ENCODE data around the gene ABHD11. TPM values are rescaled to one million over a fixed set of nuclear protein-coding genes. Genes with fewer than 3 reads are reported as not detected.

The ABHD11 gene
- total RNA-seq, 2 donors from 2014 or later: 2.5 to 16.9 TPM

- peaks cover 2 to 14% of the 10 kb centered on the region in 2 donors for H3K4me1 ChIP-seq (ENCODE audit: control insufficient read depth in 1 of 2, low read depth in 2 of 2)
- no peaks in the 10 kb centered on the region for H3K9me3 ChIP-seq
- TF ChIP-seq, protein P1, sequence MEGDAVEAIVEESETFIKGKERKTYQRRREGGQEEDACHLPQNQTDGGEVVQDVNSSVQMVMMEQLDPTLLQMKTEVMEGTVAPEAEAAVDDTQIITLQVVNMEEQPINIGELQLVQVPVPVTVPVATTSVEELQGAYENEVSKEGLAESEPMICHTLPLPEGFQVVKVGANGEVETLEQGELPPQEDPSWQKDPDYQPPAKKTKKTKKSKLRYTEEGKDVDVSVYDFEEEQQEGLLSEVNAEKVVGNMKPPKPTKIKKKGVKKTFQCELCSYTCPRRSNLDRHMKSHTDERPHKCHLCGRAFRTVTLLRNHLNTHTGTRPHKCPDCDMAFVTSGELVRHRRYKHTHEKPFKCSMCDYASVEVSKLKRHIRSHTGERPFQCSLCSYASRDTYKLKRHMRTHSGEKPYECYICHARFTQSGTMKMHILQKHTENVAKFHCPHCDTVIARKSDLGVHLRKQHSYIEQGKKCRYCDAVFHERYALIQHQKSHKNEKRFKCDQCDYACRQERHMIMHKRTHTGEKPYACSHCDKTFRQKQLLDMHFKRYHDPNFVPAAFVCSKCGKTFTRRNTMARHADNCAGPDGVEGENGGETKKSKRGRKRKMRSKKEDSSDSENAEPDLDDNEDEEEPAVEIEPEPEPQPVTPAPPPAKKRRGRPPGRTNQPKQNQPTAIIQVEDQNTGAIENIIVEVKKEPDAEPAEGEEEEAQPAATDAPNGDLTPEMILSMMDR (IDR thresholded peaks at IDR 0.05): no peak
- H3K27me3 ChIP-seq (replicated peaks; ENCODE audit: insufficient read depth): peaks cover 5% of the 10 kb centered on the region
- DNase-seq (ENCODE audit: low spot score): no peak
- H3K4me3 ChIP-seq: peak overlapping the region; percentile 57
- no peak for ATAC-seq (ENCODE audit: insufficient number of reproducible peaks, low FRiP score, low read depth)
- H3K27ac ChIP-seq: no peak overlapping the region
- no peaks in the 10 kb centered on the region for H3K36me3 ChIP-seq
Measured at GRCh38 chr7:73769481-73770001, 30.9 kb upstream of the ABHD11 start.

DNA sequence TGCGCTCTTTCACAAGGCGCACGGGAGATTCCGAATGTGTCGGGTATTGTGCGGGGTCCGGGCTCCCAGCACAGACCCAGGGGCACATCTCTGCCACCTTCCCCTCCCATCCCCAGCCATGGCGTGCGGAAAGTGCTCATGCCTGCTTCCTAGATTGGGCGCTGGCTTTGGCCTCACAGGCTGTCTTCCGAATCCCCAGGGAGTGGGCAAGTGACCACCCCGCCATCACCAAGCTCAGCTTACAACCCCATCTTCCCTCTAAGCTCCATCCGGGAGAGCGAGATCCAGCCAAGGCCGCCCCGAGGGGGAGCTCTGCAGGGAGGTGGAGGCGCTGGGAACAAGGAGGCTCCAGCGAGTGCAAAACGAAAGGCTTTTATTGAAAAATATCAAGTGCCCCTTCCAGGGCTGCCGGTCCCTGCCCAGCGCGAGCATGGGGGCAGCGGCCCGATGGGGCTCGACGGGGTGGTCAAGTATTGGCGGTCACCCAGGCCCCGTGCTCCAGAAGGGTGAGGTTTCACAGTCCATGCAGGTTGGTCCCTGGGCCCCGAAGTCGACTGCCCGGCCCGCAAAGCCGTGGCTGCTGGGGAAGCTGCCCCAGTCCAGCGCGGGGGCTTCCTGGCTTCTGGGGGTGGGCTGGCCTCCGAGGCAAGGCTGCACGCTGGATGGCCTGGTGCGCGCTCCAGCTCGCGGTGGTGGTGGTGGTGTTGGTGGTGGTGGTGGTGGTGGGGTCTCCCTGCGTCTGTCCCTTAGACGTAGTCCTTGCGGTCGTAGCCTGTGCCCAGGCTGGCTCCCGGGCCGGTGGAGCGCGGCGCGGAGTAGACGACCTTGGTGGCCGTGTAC is 30.3 kb upstream of the ABHD11 start:
- ATAC-seq (ENCODE audit: insufficient number of reproducible peaks, low FRiP score, low read depth): no peak
- H3K27me3 ChIP-seq (replicated peaks; ENCODE audit: insufficient read depth): peaks cover 5% of the 10 kb centered on the region
- no peaks in the 10 kb centered on the region for H3K36me3 ChIP-seq
- H3K9me3 ChIP-seq: no peaks in the 10 kb centered on the region
- H3K4me1 ChIP-seq (ENCODE audit: control insufficient read depth in 1 of 2, low read depth in 2 of 2): peaks cover 2 to 14% of the 10 kb centered on the region in 2 donors
- no peak for DNase-seq (ENCODE audit: low spot score)
- peak overlapping the region; percentile 3 for H3K4me3 ChIP-seq
- no peak overlapping the region for H3K27ac ChIP-seq
- TF ChIP-seq, protein P1 (IDR thresholded peaks at IDR 0.05): no peak

GRCh38 chr7:73766556-73767229 is 28.1 kb upstream of the ABHD11 start:
- Histone ChIP-seq H3K4me1 (ENCODE audit: control insufficient read depth in 1 of 2, low read depth in 2 of 2) (peaks cover 2 to 14% of the 10 kb centered on the region in 2 donors), H3K36me3 (no peaks in the 10 kb centered on the region), H3K4me3 (no peak overlapping the region), H3K9me3 (no peaks in the 10 kb centered on the region), H3K27ac (no peak overlapping the region), H3K27me3 (replicated peaks; ENCODE audit: insufficient read depth) (peaks cover 5% of the 10 kb centered on the region)
- no peak for DNase-seq (ENCODE audit: low spot score)
- no peak for ATAC-seq (ENCODE audit: insufficient number of reproducible peaks, low FRiP score, low read depth)
- TF ChIP-seq, protein P1 (IDR thresholded peaks at IDR 0.05): no peak

DNA sequence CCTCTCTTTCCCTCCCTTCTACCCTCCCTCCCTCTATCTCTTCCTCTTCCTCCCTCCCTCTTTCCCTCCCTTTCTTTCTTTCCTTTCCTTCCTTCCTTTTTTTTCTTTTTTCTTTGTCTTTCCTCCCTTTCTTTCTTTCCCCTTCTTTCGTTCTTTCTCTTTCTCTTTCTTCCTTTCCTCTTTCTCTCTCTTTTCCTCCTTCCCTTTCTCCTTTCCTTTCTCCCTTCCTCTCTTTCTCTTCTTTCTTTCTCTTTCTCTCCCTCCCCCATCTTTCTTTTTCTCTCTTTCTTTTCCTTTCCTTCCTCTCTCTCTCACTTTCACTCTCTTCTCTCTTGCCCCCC is 24.0 kb upstream of the ABHD11 start:
- Histone ChIP-seq H3K36me3 (no peaks in the 10 kb centered on the region), H3K9me3 (no peaks in the 10 kb centered on the region), H3K27ac (no peak overlapping the region), H3K4me1 (ENCODE audit: control insufficient read depth in 1 of 2, low read depth in 2 of 2) (no peaks in the 10 kb centered on the region), H3K27me3 (replicated peaks; ENCODE audit: insufficient read depth) (no peaks in the 10 kb centered on the region), H3K4me3 (no peak overlapping the region)
- ATAC-seq (ENCODE audit: insufficient number of reproducible peaks, low FRiP score, low read depth): no peak
- TF ChIP-seq, protein P1 (IDR thresholded peaks at IDR 0.05): no peak
- DNase-seq (ENCODE audit: low spot score): no peak

Measured in thoracic aorta (tissue), 2 donors.